Ovary (tissue), 9 donors: ENCODE measurements around the gene AHRR. TPM values are rescaled to one million over a fixed set of nuclear protein-coding genes. Genes with fewer than 3 reads are reported as not detected.

ENCODE experiments used
- DNase-seq, 5 donors: peaks; one replicate each; pipeline ENCODE4 v3.0.0-alpha.2; 2019 to 2020
- H3K27ac ChIP-seq, 2 donors: fragments of 200-600 bp; one replicate each; pipeline versions ENCODE4 v1.5.1 to v1.8.0; 2019 to 2022
- H3K27me3 ChIP-seq: fragments of 200-600 bp; one replicate; pipeline ENCODE4 v1.8.0; 2022
- H3K36me3 ChIP-seq: fragments of 200-600 bp; sonication (generic); one replicate; pipeline ENCODE4 v1.5.1; 2019
- H3K4me1 ChIP-seq: one replicate; pipeline ENCODE4 v1.8.1; 2013; ENCODE audit warnings: mild to moderate bottlenecking, moderate library complexity; ENCODE audit not compliant: insufficient read depth
- H3K4me3 ChIP-seq: fragments of 200-600 bp; sonication (generic); one replicate; pipeline ENCODE4 v1.5.1; 2017
- H3K9me3 ChIP-seq, 2 donors: fragments of 200-600 bp in 1 of 2; sonication (generic) in 1 of 2; one replicate each; pipeline versions ENCODE4 v1.5.1 to v1.8.1; 2013 to 2019; ENCODE audit warnings: mild to moderate bottlenecking in 1 of 2, moderate library complexity in 1 of 2
- CTCF ChIP-seq, 3 donors: fragments of 450-650 bp in 2 of 3; fragments of 200-600 bp in 1 of 3; IDR thresholded peaks; one replicate each; pipeline versions ENCODE4 v1.5.1 to v1.8.0; 2016 to 2022; ENCODE audit warnings: antibody characterized with exemption in 3 of 3, mild to moderate bottlenecking in 1 of 3
- EP300 ChIP-seq: sonication (generic); formaldehyde crosslinking; IDR thresholded peaks from one replicate; pipeline ENCODE4 v1.6.1; 2017; ENCODE audit warnings: antibody characterized with exemption
- POLR2A ChIP-seq: fragments of 450-650 bp; IDR thresholded peaks from one replicate; pipeline ENCODE4 v1.6.1; 2017; ENCODE audit warnings: antibody characterized with exemption, mild to moderate bottlenecking, moderate library complexity
- WGBS, 3 donors: extraction: QIAGEN DNeasy Blood & Tissue Kit in 1 of 3; methylation state at CpG; one replicate each; pipeline versions ENCODE4 v1.1.5 to v1.1.7; 2013 to 2017; 5-methylcytosine and 5-hydroxymethylcytosine counted together
- intact Hi-C, 4 donors: fragments of 100-400 bp; cut with DNase I; formaldehyde crosslinking; loops; one replicate each; pipeline versions ENCODE4 v1.11.0 to v1.15.1; 2022 to 2023
- polyA plus RNA-seq, 2 donors: library from polyadenylated mRNA; stranded (reverse); fragments of 200-250 nt in 1 of 2; fragments of 350-450 nt in 1 of 2; fragmentation: Illumina TruSeq in 1 of 2; extraction: RNeasy Lipid Tissue Mini Kit (QIAGEN cat#74804) in 1 of 2; gene quantifications; one replicate each; pipeline ENCODE4 v1.2.3, GENCODE V29; 2013 to 2014
- total RNA-seq, 7 donors: library from RNA; depleted of rRNA in 2 of 7; stranded (reverse); fragments of >200 nt in 2 of 7; fragmentation: NEBNext Ultra II Directional in 3 of 7; extraction: Animal tissue kit (Norgen Biotek cat#: 25700) in 3 of 7; gene quantifications; one replicate each; pipeline versions ENCODE4 v1.1.0 to v1.2.4, GENCODE V29; 2016 to 2023
- donor health status: DM: no; HTN: no; CAD: no; lungs with moderate emphysema.
- donor health status: DM: no; HTN: no; CAD: no.
- donor health status: Bipolar disorder and iron deficiency.
- donor health status: DM: yes; HTN: yes; CAD: no.
- donor health status: DM: no; HTN: no; CAD: no.
- donor health status: DM: yes; HTN: yes; CAD: no.

The AHRR gene
- total and polyA plus RNA-seq, 9 donors, result 0.72 to 14.9 (median 2.0) TPM

- WGBS, 3 donors, result 79 to 87% (median 87%) methylated on average over 29 to 30 of the region's 30 CpGs
- Histone ChIP-seq H3K4me3 (no peak overlapping the region), H3K36me3 (no peaks in the 10 kb centered on the region), H3K9me3 (no peaks in the 10 kb centered on the region), H3K27me3 (no peaks in the 10 kb centered on the region), H3K4me1 (no peaks in the 10 kb centered on the region), H3K27ac (no peak overlapping the region)
- TF ChIP-seq CTCF (IDR thresholded peaks at IDR 0.05), result no peak
- TF ChIP-seq POLR2A, result no peak
- TF ChIP-seq EP300, result no peak
- intact Hi-C loops, result no loop called here
- no peak for DNase-seq
These were observed 32.4 kb downstream of the AHRR start for GRCh38 chr5:353612-354580.

GRCh38 chr5:354581-355378 is 33.3 kb downstream of the AHRR start:
- Histone ChIP-seq H3K4me3 (no peak overlapping the region), H3K4me1 (no peaks in the 10 kb centered on the region), H3K36me3 (no peaks in the 10 kb centered on the region), H3K27ac (no peak overlapping the region), H3K27me3 (no peaks in the 10 kb centered on the region), H3K9me3 (no peaks in the 10 kb centered on the region)
- no peak for DNase-seq
- intact Hi-C loops, result no loop called here
- 86 to 87% (median 86%) methylated on average over 21 to 23 of the region's 23 CpGs for WGBS, 3 donors
- no peak for TF ChIP-seq CTCF (IDR thresholded peaks at IDR 0.05)

GRCh38 chr5:355379-355935 is 33.9 kb downstream of the AHRR start:
- 87 to 89% (median 88%) methylated on average over 18 to 19 of the region's 19 CpGs for WGBS, 3 donors
- DNase-seq, result no peak
- Histone ChIP-seq H3K36me3 (no peaks in the 10 kb centered on the region), H3K4me1 (no peaks in the 10 kb centered on the region), H3K9me3 (no peaks in the 10 kb centered on the region), H3K4me3 (no peak overlapping the region), H3K27me3 (no peaks in the 10 kb centered on the region), H3K27ac (no peak overlapping the region)
- TF ChIP-seq EP300, result no peak
- TF ChIP-seq CTCF (IDR thresholded peaks at IDR 0.05), result no peak
- no peak for TF ChIP-seq POLR2A
- intact Hi-C loops, result no loop called here

- 80 to 86% (median 82%) methylated on average over 4 of the region's 4 CpGs for WGBS, 3 donors
- Histone ChIP-seq H3K4me1 (no peaks in the 10 kb centered on the region), H3K27ac (no peak overlapping the region), H3K4me3 (no peak overlapping the region), H3K9me3 (no peaks in the 10 kb centered on the region), H3K36me3 (no peaks in the 10 kb centered on the region), H3K27me3 (no peaks in the 10 kb centered on the region)
- intact Hi-C loops, result no loop called here
- DNase-seq, result no peak
- TF ChIP-seq POLR2A (no peak), CTCF (IDR thresholded peaks at IDR 0.05) (no peak), EP300 (no peak)
These were observed 34.4 kb downstream of the AHRR start for GRCh38 chr5:355958-356357.
